ENCODE data around the gene RAB10. TPM values are rescaled to one million over a fixed set of nuclear protein-coding genes. Genes with fewer than 3 reads are reported as not detected.

The RAB10 gene
- total RNA-seq, 4 donors from 2014 or later: 91.9 to 117 (median 103) TPM

GRCh38 chr2:26139269-26140183 lies 105.6 kb downstream of the RAB10 start:
- peaks cover 0 to 11% (median 0%) of the 10 kb centered on the region in 3 donors for H3K4me1 ChIP-seq
- ATAC-seq: no peak
- no peak overlapping the region for H3K4me3 ChIP-seq
- TF ChIP-seq CTCF (IDR thresholded peaks at IDR 0.05): no peak
- TF ChIP-seq POLR2AphosphoS5 (IDR thresholded peaks at IDR 0.05): no peak
- TF ChIP-seq EP300 (IDR thresholded peaks at IDR 0.05): no peak
- no peaks in the 10 kb centered on the region for H3K27me3 ChIP-seq
- H3K9me3 ChIP-seq: no peaks in the 10 kb centered on the region
- peaks cover 0 to 25% of the 10 kb centered on the region in 2 donors for H3K36me3 ChIP-seq
- WGBS, 2 donors (ENCODE audit: low coverage in 1 of 2): 53 to 66% methylated on average over 9 to 10 of the region's 12 CpGs
- H3K27ac ChIP-seq: no peak overlapping the region

GRCh38 chr2:26141145-26141769 lies 107.4 kb downstream of the RAB10 start:
- Histone ChIP-seq H3K36me3 (peaks cover 0 to 7% of the 10 kb centered on the region in 2 donors), H3K4me3 (no peak overlapping the region), H3K4me1 (peaks cover 0 to 6% (median 0%) of the 10 kb centered on the region in 3 donors), H3K9me3 (no peaks in the 10 kb centered on the region), H3K27me3 (no peaks in the 10 kb centered on the region), H3K27ac (no peak overlapping the region)
- WGBS, 2 donors (ENCODE audit: low coverage in 1 of 2): 73 to 88% methylated on average over 5 to 13 of the region's 18 CpGs
- no peak for ATAC-seq
- TF ChIP-seq CTCF (IDR thresholded peaks at IDR 0.05): no peak
- TF ChIP-seq EP300 (IDR thresholded peaks at IDR 0.05): no peak
- no peak for TF ChIP-seq POLR2A (IDR thresholded peaks at IDR 0.05)
- no peak for TF ChIP-seq POLR2AphosphoS5 (IDR thresholded peaks at IDR 0.05)

GRCh38 chr2:26144031-26144430 lies 110.1 kb downstream of the RAB10 start:
- peaks cover 4% of the 10 kb centered on the region for H3K27me3 ChIP-seq
- no peaks in the 10 kb centered on the region for H3K9me3 ChIP-seq
- ATAC-seq: no peak
- 61 to 62% methylated on average over 3 to 6 of the region's 7 CpGs for WGBS, 2 donors (ENCODE audit: low coverage in 1 of 2)
- no peaks in the 10 kb centered on the region for H3K4me1 ChIP-seq
- TF ChIP-seq CTCF (IDR thresholded peaks at IDR 0.05): no peak
- no peak for TF ChIP-seq POLR2A (IDR thresholded peaks at IDR 0.05)
- no peak for TF ChIP-seq EP300 (IDR thresholded peaks at IDR 0.05)
- TF ChIP-seq POLR2AphosphoS5 (IDR thresholded peaks at IDR 0.05): no peak
- no peaks in the 10 kb centered on the region for H3K36me3 ChIP-seq
- H3K4me3 ChIP-seq: no peak overlapping the region
- H3K27ac ChIP-seq: no peak overlapping the region

GRCh38 chr2:26144953-26145680 lies 111.2 kb downstream of the RAB10 start:
- Histone ChIP-seq H3K4me1 (no peaks in the 10 kb centered on the region), H3K27me3 (peaks cover 15% of the 10 kb centered on the region), H3K27ac (no peak overlapping the region), H3K36me3 (no peaks in the 10 kb centered on the region), H3K4me3 (no peak overlapping the region), H3K9me3 (no peaks in the 10 kb centered on the region)
- WGBS, 2 donors (ENCODE audit: low coverage in 1 of 2): 6 to 14% methylated on average over 8 to 11 of the region's 11 CpGs
- ATAC-seq: no peak
- TF ChIP-seq CTCF (IDR thresholded peaks at IDR 0.05) (peak; percentile 51 to 78 (median 69)), POLR2A (IDR thresholded peaks at IDR 0.05) (no peak), POLR2AphosphoS5 (IDR thresholded peaks at IDR 0.05) (no peak)
